GM18520 (cell line): ENCODE results near the gene KRTAP10-4.
"Not testable (repeated sequence)": the region's sequence is repeated elsewhere in the genome, so short reads cannot be mapped to it uniquely, and the experiment has no call there.

Source experiments
- ATAC-seq: cut with Tn5 transposase; IDR thresholded peaks from one replicate; pipeline ENCODE4 v1.9.1; 2021; ENCODE audit not compliant: unreplicated experiment

The KRTAP10-4 gene

GRCh38 chr21:44578371-44579055, 5.0 kb downstream of the KRTAP10-4 start:
- ATAC-seq, result no peak

GRCh38 chr21:44579056-44579832, 5.7 kb downstream of the KRTAP10-4 start:
- ATAC-seq, result no peak

DNA sequence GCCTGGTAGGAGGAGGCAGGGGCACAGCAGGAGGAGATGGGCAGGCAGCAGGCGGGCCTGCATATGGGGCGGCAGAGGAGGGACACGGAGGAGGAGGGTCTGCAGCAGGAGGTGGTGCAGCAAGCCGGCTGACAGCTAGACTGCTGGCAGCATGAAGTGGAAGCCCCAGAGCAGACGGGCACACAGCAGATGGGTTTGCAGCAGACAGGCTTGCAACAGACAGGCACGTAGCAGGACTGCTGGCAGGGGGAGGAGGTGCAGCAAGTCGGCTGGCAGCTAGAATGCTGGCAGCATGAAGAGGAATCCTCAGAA, 6.3 kb downstream of the KRTAP10-4 start:
- ATAC-seq, result no peak

GRCh38 chr21:44580231-44580821, 6.8 kb downstream of the KRTAP10-4 start, which contains the start of gene KRTAP10-5:
Gene KRTAP10-5, minus strand, starts transcription at chr21:44580604. Its CDS starts 26 bp downstream, at chr21:44580578.
- ATAC-seq, result not testable (repeated sequence)

DNA sequence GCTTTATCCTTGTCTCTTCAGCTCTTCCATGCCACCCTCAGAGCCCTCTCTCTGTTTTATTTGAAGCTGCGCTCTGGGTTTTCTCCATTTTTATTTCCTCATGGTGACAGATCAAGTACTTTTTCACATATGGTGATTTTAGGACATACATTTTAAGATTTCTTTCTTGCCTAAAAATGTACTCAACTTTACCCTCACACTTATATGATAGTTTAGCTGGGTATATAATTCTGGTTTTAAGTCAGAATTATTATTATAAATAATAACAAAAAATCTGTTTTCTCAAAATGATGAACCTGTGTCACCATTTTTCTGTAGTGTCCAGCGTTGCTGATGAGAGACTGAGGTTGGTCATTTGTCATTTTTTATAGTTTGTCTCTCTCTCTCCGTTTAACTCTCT, 7.6 kb downstream of the KRTAP10-4 start:
- ATAC-seq, result no peak

- ATAC-seq, result no peak
Measured at GRCh38 chr21:44582055-44582454, 8.5 kb downstream of the KRTAP10-4 start.

- ATAC-seq, result no peak
Measured at GRCh38 chr21:44583089-44583799, 9.7 kb downstream of the KRTAP10-4 start.

DNA sequence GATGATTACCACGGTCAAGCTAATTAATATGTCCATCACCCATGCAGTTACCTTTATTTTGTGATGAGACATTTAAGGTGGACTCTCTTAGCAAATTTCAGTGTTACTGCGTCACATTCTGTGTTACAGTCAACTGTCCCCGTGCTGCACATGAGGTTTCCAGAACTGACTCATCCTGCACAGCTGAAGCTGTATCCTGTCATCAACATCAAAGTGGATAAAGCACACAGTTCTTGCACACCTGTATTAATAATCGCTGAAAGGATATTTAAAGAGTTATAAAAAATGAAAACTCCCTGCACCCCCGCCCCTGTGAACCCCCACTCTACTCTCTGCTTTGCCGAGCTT, 10.2 kb downstream of the KRTAP10-4 start:
- ATAC-seq, result no peak

DNA sequence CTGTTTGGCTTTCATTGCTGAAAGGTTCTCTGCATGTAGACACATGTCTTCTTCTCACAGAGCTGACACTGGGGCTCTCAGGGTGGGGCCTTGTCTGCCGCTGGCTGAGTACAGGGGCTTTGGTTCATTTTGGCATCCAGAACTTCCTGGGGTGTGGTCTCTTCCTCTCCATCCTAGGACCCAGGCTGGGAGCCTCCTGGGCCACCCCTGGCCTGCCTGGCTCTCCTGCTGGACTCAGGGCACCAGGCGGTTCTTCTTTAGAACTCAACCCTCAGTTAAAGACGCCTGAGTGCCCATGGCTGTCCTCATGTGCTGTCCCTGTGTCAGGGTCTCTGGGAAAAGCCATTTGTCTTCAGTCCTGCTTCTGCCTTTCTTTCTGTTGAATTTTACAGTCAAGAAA, 12.4 kb downstream of the KRTAP10-4 start:
- ATAC-seq, result no peak

- no peak for ATAC-seq
Measured at GRCh38 chr21:44589094-44589493, 15.6 kb downstream of the KRTAP10-4 start.

DNA sequence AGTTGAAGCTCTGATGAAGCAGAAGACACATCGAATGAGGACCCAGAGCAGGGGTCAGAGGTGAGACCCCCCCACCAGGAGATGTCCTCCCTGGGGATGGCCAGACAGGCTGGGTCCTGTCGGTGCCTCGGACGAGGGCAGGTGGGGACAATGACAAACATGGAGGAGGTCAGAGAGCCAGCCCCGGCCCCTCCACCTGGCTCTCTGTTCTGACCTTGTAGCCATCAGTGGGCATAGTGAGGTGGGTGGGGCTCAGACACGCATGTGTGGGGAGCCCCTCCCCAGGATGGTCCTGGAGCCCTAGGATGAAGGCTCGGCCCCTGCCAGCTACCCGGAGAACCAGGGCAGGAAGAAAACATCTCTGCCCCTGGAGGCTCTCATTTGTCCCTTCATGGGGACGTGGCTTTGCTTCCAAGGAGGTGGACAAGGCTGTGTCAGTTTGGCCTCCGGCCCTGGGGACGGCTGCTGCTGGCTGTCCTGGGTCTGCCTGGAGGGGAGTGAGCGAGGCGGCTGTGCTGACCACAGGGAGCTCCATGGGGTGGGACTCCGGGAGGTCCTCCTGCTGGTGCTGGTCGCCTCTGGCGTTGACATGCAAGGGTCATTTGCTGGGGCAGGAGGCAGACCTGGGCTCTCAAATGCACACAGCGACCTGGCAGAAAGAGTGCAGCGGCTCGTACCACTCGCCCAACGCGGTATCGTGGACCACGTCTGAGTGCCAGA, 16.2 kb downstream of the KRTAP10-4 start:
- no peak for ATAC-seq

DNA sequence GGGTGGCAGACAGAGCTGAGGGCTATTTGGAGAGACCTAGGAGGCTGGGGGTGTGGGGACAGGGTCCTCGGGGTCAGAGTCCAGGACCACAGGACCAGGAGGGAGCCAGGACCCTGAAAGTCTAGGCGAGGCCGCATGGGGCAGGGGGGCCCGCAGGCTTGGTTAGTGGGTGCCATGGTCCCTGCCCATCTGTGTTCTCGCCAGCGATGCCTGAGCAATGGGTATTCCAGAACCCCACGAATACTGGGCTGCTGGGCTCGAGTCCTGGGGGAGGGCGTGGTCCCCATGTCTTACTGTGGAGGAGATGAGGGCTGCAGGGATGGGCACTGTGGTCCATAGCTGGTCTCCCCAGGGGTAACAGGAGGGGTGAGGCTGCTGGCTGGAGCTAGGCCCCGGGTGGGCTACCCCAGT, 16.8 kb downstream of the KRTAP10-4 start:
- ATAC-seq, result no peak

GRCh38 chr21:44590897-44591800, 17.6 kb downstream of the KRTAP10-4 start:
- not testable (repeated sequence) for ATAC-seq

DNA sequence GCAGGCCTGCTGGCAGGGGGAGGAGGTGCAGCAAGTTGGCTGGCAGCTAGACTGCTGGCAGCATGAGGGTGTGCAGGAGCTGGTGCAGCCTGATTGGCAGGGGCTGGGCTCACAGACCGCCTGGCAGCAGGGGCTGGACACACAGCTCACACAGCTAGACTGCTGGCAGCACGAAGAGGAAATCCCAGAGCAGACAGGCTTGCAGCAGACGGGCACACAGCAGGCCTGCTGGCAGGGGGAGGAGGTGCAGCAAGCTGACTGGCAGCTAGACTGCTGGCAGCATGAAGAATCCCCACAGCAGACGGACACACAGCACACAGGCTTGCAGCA, 18.2 kb downstream of the KRTAP10-4 start:
- ATAC-seq, result not testable (repeated sequence)

DNA sequence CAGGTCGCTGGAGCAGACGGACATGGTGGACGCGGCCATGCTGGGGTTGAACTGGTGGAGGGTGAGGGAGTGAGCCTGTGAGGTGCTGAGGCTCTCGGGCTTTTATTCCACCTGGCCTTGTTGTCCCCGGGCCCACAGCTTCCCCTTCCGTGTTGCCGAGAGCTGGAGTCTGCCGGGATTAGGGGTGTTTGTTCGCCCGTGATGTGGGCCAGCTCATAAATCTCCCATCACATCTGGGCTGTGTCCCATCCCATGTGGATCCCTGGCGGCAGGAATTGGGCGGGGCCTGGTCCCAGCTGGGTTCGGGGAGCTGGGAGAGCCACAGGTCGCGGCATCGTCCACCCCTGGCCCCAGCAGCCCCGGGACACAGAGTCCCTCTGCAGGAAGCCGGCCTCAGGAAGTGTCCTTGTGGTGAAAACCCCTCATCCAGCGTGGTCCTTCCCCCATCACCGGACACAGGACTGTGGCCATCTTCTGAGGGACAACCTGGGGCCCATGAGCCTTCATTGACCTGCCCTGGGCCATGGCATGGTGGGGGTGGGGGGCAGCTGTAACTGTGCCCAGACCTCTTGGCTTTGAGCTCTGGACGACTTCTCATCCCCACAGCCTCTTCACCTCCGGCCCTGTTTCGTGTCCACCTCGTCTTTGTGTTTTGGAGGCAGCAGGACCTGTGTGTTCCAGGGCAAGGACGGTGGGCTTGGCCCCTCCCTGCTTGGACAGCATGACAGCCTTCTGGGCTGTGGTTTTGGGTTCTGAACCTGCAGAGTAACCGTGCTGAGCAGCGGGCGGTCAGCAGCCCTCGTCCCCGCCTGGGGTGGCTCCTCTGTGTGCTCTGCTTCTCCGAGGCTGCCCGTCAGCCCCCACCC, 19.1 kb downstream of the KRTAP10-4 start, which contains the start of gene KRTAP10-6:
KRTAP10-6 (minus strand) TSS at position 60 of the 866 bp plus-strand sequence; CDS start at position 39, 21 bp downstream.
- no peak for ATAC-seq

- no peak for ATAC-seq
Measured at GRCh38 chr21:44593598-44594405, 20.3 kb downstream of the KRTAP10-4 start.

- no peak for ATAC-seq
Measured at GRCh38 chr21:44594406-44594916, 20.9 kb downstream of the KRTAP10-4 start.

GRCh38 chr21:44595524-44595923, 22.0 kb downstream of the KRTAP10-4 start:
- no peak for ATAC-seq
